ENCODE measurements around the gene EPB41L4A.

Gene EPB41L4A

DNA sequence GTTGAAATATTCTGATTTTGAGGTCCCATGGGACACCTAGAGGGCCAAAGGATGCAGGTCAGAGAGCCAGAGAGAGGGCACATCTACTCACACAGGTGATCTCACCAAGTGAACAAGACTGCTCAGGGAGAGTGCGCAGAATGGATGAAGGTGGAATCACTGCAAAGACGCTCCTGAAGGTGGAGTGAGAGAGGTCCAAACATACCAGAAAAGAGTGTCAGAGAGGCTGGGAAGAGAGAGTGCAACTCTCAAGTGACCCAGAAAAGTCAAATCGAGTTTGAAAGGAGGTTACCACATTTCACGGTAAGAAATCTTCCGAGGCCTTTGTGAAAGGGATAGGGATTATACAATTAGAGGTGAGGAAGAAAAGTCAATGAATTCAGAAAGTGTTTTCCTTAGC lies 173.4 kb downstream of the EPB41L4A start:
- H3K27ac ChIP-seq, result peak overlapping the region; percentile 27
- H3K4me3 ChIP-seq (ENCODE audit: low read depth, low read length), result no peak overlapping the region
- H3K36me3 ChIP-seq (ENCODE audit: control insufficient read depth, insufficient read depth, low read length), result no peaks in the 10 kb centered on the region
- peaks cover 7% of the 10 kb centered on the region for H3K4me1 ChIP-seq
- H3K27me3 ChIP-seq (ENCODE audit: control insufficient read depth, insufficient read depth, low read length), result no peaks in the 10 kb centered on the region
- peak; percentile 59 for TF ChIP-seq CTCF (IDR thresholded peaks at IDR 0.05)
- H3K9me3 ChIP-seq (ENCODE audit: control insufficient read depth, low read length), result no peaks in the 10 kb centered on the region
- no peaks in the 10 kb centered on the region for H3K79me2 ChIP-seq
- no peak overlapping the region for H2AFZ ChIP-seq
- no peak overlapping the region for H3K9ac ChIP-seq
- no peak overlapping the region for H3K4me2 ChIP-seq (ENCODE audit: low read length)

- Histone ChIP-seq H3K9me3 (ENCODE audit: control insufficient read depth, low read length) (no peaks in the 10 kb centered on the region), H2AFZ (no peak overlapping the region), H3K9ac (no peak overlapping the region), H3K79me2 (no peaks in the 10 kb centered on the region), H3K4me1 (no peaks in the 10 kb centered on the region), H3K27me3 (ENCODE audit: control insufficient read depth, insufficient read depth, low read length) (no peaks in the 10 kb centered on the region), H3K36me3 (ENCODE audit: control insufficient read depth, insufficient read depth, low read length) (no peaks in the 10 kb centered on the region), H3K4me2 (ENCODE audit: low read length) (no peak overlapping the region), H3K27ac (no peak overlapping the region), H3K4me3 (ENCODE audit: low read depth, low read length) (no peak overlapping the region)
- TF ChIP-seq CTCF (IDR thresholded peaks at IDR 0.05), result no peak
Measured at GRCh38 chr5:112239996-112240395, 179.1 kb downstream of the EPB41L4A start.

DNA sequence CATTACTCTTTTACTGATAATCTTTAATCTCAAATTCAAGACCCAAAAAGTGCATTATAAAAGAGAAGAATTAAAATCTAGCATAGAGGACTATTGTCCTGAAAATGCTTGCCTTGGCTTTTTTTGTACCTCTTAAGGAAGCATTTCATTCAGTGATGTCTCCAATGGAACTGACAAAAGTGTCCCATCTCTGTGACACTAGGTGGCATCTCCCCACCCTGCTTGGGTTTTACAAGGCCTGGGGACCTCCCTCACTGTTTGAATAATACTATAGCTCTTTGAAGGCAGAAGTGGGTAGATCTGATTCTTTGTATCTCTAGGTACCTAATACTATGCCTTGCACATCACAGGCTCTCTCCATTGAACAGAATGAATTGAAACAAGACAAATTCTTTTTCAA lies 180.6 kb downstream of the EPB41L4A start:
- no peak for TF ChIP-seq CTCF (IDR thresholded peaks at IDR 0.05)
- H2AFZ ChIP-seq, result no peak overlapping the region
- H3K9ac ChIP-seq, result no peak overlapping the region
- H3K27me3 ChIP-seq (ENCODE audit: control insufficient read depth, insufficient read depth, low read length), result no peaks in the 10 kb centered on the region
- no peak overlapping the region for H3K4me2 ChIP-seq (ENCODE audit: low read length)
- H3K9me3 ChIP-seq (ENCODE audit: control insufficient read depth, low read length), result no peaks in the 10 kb centered on the region
- H3K27ac ChIP-seq, result no peak overlapping the region
- H3K4me3 ChIP-seq (ENCODE audit: low read depth, low read length), result no peak overlapping the region
- no peaks in the 10 kb centered on the region for H3K36me3 ChIP-seq (ENCODE audit: control insufficient read depth, insufficient read depth, low read length)
- H3K4me1 ChIP-seq, result no peaks in the 10 kb centered on the region
- H3K79me2 ChIP-seq, result no peaks in the 10 kb centered on the region

- H3K9me3 ChIP-seq (ENCODE audit: control insufficient read depth, low read length), result no peaks in the 10 kb centered on the region
- no peak for TF ChIP-seq CTCF (IDR thresholded peaks at IDR 0.05)
- no peaks in the 10 kb centered on the region for H3K36me3 ChIP-seq (ENCODE audit: control insufficient read depth, insufficient read depth, low read length)
- H3K4me2 ChIP-seq (ENCODE audit: low read length), result no peak overlapping the region
- no peaks in the 10 kb centered on the region for H3K27me3 ChIP-seq (ENCODE audit: control insufficient read depth, insufficient read depth, low read length)
- no peaks in the 10 kb centered on the region for H3K79me2 ChIP-seq
- H3K27ac ChIP-seq, result no peak overlapping the region
- H3K4me3 ChIP-seq (ENCODE audit: low read depth, low read length), result no peak overlapping the region
- H3K9ac ChIP-seq, result no peak overlapping the region
- no peaks in the 10 kb centered on the region for H3K4me1 ChIP-seq
- H2AFZ ChIP-seq, result no peak overlapping the region
Measured at GRCh38 chr5:112237456-112237855, 181.6 kb downstream of the EPB41L4A start.

- Histone ChIP-seq H3K9me3 (ENCODE audit: control insufficient read depth, low read length) (no peaks in the 10 kb centered on the region), H3K27ac (no peak overlapping the region), H2AFZ (no peak overlapping the region), H3K4me3 (ENCODE audit: low read depth, low read length) (no peak overlapping the region), H3K36me3 (ENCODE audit: control insufficient read depth, insufficient read depth, low read length) (no peaks in the 10 kb centered on the region), H3K4me2 (ENCODE audit: low read length) (no peak overlapping the region), H3K4me1 (no peaks in the 10 kb centered on the region), H3K79me2 (no peaks in the 10 kb centered on the region), H3K9ac (no peak overlapping the region), H3K27me3 (ENCODE audit: control insufficient read depth, insufficient read depth, low read length) (no peaks in the 10 kb centered on the region)
- no peak for TF ChIP-seq CTCF (IDR thresholded peaks at IDR 0.05)
Measured at GRCh38 chr5:112234000-112234399, 185.1 kb downstream of the EPB41L4A start.

Measured in parathyroid adenoma (tissue), 2 donors.